HG03103 (cell line): ENCODE data around the gene SH3RF3.
"Not testable (repeated sequence)": the region's sequence is repeated elsewhere in the genome, so short reads cannot be mapped to it uniquely, and the experiment has no call there.

Source experiments
- ATAC-seq: cut with Tn5 transposase; IDR thresholded peaks from one replicate; pipeline ENCODE4 v1.9.1; 2021; ENCODE audit warnings: low read depth; ENCODE audit not compliant: unreplicated experiment

Gene SH3RF3

GRCh38 chr2:109526442-109526970, 397.5 kb downstream of the SH3RF3 start:
- ATAC-seq = no peak

DNA sequence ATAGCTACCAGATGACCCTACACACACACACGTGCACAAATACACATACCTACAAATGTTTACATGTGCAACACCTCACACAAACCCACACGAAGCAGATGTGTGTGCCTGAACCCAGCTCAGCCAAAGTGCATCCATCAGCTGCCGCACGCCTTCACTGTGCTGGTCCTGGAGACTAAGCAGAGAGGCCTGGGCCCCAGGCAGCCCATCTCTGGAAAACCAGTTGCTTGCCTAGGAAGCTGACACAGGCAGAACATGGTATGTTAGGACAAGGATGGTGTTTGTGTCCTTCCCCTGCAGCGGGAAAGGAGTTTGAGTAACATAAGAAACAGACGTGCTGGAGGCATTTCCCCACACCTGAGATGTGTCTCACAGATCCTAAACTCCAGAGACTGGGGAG, 398.1 kb downstream of the SH3RF3 start:
- no peak for ATAC-seq

DNA sequence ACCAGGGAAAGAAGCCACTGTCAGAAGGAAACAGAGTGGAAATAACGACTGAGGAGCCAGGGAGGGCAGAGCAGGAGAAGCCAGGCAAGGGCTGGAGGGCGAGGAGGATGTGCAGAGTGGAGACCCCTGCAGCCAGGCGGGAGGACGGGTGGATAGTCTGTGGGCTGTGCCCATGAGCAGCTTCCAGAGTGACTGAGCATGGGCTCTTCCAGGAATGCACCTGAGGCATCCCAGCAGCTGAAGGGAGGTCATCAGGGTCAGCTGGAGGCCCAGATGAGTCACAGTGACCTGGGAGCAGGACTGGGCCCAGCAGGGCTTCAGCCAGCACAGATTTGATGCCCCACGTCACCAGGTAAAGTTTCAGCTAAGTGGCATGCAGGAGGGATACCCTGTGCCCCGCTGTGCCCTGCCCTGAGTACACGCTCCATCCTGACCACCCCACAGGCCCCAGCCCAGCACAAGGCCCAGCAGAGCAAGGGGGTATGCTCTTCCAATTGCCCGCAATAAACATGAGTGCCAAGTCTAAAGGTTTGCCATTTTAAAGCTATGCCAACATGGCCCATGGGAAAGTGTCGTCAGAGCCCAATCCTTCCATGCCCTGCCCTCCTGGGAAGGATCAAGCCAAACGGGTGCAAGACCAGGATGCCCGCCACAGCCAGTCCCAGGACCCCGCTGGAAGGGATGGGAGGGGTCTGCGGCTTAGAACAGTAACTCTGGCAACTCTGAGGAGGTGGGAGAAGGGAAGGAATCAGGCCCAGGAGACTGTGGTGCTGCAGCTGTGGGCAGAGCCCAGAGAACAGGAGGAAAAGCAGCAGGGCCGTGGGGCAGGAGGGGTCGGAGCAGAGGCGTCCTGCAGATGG, 399.1 kb downstream of the SH3RF3 start:
- no peak for ATAC-seq

- no peak for ATAC-seq
Measured at GRCh38 chr2:109528811-109529501, 400.0 kb downstream of the SH3RF3 start.

DNA sequence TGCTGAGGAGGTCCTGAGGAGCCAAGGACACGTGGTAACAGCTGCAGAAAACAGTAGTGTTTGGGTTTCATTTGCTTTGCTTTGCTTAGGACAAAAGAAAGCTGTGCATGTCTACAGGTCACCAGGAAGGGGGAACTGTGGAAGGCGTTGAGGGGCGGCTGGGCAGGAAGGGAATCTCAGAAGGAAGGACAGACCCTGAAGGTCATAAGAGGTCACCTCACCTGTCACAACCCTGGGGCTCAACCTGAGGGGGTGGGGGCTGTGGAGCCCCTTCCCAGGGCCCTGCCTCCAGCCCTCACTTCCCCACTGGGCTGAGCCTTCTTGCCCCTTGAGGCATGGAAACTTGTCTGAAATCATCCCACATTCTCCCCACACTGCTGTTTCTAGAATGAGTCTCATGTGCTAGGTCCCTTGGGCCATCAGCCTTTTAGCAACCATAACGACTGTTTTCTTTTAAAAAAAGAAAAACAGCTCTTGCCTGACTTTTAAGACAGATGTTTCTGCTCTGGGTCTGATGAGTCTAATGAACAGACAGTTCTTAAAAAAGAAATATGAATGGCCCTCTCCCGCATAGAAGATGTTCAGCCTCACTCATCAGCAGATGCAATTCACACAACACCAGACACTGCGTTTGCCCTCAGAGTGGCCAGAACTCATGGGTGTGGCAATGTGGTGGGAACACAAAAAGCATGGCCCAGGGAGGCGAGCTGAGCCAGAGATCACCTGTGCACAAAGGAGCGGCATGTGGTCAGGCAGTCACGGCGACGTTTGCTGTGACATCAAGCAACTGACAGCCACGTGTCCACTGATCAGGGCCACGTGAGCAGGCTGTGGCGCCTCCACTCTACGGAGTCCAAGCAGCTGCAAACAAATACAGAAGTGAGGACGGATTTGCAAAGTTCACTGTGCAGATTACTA, 400.8 kb downstream of the SH3RF3 start:
- ATAC-seq = no peak

- no peak for ATAC-seq
Measured at GRCh38 chr2:109530712-109531111, 401.7 kb downstream of the SH3RF3 start.

- ATAC-seq = no peak
Measured at GRCh38 chr2:109531221-109531620, 402.2 kb downstream of the SH3RF3 start.

DNA sequence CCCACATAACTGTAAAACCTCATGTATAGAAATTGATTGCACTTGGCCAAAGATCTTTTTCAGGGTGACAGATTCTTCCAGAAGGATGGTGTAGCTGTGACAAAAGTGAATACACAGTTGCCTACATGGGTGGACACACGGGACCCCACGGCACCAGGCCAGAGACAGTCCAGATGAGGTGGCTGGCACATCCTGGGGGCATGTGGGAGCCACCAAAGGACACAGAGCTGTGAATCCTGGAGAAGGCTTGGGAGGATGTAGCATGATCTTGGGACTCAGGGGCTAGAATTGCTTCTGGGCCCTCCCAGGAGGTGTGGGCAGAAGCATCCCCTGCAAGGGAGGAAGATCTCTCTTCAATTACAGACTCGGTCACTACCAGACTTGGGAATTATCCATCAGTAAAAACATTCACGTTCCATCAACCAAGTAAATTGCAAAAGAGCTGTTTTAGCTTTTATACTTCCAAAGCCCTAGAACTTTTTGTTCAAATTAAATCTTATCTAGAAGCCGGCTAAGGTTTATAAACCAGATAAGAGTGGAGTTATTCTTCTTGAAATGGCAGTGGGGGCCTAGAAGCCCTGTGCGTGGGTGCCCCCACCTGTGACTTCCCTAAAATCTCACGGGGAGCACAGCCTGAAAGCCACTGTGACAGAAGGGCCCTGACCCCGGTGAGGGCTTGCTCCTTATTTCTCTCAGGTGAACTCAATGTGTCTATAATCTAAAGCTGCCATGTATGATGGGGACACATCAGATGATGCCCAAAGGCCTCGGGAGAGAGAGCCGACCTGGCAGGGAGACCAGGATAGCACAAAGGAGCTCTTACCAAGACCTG, 403.1 kb downstream of the SH3RF3 start:
- ATAC-seq = no peak

DNA sequence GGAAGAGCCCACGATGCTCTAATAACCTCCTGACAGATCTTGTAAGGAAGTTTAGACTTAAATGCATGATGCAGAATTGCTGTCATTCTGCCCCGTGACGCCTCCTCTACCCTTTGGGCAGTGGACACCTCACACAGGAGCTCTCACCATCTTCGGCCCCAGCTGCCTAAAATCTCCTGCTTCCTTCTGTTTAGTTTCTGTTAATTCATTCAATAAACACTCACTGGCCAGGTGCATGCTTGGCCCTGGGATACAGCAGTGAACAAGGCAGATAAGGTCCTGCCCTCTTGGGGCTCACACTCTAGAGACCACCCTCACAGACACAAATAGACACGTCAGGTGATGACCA, 403.7 kb downstream of the SH3RF3 start:
- no peak for ATAC-seq

DNA sequence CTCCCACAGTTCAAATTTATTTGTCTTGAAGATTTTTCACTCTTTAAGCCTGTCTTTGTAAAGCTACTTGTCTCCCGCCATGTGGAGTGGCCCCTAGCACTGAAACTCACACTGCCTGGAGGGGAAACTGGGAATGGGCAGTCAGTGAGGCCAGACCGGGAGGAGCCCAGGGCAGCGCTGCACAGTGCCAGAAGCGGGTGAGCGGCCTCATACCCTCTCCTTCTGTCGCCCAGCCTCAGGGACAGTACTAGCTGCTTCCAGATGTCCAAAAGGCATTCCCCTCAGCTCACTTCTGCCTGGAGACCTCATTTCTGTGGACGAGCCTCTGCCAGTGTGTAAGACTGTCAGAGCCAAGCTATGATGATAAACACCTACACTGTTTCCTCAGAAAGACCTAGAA, 404.8 kb downstream of the SH3RF3 start:
- ATAC-seq = no peak

DNA sequence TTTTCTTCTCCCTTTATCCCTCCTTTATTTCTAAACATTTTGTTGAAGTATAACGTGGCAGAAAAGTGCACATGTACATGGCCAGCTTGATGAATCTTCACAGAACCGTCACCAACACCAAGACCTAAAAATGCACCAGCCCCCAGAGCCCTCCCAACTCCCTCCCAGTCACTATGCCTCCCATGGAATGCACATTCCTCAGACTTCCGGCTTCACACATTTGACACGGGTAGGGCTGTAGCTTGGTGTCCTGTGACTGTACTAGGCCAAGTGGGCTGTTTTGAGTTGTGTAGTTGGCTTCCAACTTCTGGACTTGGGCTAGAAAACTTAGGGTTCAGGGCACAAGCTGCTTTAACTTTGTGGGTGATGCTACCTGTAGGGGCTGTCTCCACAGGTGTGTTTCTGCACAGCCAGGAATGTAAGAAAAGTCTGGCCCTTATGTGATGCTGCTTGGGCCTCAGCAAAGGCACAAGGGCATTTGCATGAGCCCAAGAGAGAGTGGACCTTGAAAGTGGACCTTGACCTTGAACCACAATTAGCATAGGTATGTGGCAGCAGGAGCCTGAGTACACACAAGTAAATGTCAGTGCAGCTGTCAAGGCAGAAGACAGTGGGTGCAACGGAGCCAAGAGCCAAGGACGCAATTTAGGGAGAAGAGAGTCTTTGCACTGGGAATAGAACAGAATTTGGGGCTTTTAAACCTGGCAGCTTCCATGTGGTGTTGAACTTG, 406.4 kb downstream of the SH3RF3 start:
- no peak for ATAC-seq

GRCh38 chr2:109536556-109536955, 407.6 kb downstream of the SH3RF3 start:
- not testable (repeated sequence) for ATAC-seq

- ATAC-seq = no peak
Measured at GRCh38 chr2:109537565-109538222, 408.7 kb downstream of the SH3RF3 start.

DNA sequence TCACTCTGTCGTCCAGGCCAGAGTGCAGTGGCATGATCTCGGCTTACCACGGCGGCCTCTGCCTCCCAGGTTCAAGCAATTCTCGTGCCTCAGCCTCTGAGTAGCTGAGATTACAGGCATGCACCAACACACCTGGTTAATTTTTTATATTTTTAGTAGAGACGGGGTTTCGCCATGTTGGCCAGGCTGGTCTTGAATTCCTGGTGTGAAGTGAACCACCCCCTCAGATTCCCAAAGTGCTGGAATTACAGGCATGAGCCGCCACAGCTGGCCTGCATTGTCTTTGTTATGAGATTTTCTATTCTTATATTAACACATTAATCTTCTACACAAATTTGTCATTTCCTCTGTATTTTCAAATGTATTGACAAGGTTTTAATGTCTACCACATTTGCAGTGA, 409.5 kb downstream of the SH3RF3 start:
- ATAC-seq = no peak

GRCh38 chr2:109542384-109542783, 413.4 kb downstream of the SH3RF3 start:
- no peak for ATAC-seq

GRCh38 chr2:109545828-109546713, 417.1 kb downstream of the SH3RF3 start:
- no peak for ATAC-seq

DNA sequence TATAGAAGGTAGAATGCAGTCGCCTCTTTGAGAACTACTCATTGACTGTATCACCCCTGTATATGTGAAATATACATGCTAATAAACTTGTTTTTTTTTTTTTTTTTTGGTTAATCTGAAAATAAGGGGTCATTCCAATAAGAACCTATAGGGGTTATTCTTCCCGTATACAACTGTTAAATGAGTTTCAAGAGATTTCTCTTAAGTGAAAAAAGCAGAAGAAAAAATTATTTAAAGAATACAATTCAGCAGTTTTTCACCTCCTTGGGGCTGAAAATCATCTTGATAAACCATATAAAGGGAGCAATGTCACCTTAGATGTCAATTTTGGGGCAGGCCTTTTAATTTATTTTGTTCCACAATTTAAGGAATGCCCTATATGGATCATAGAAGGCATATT, 418.3 kb downstream of the SH3RF3 start:
- no peak for ATAC-seq
